Stromal cell of bone marrow (primary cell): ENCODE measurements around the gene LLGL2.

Source experiments
- DNase-seq: peaks from one replicate; pipeline ENCODE4 v3.0.0-alpha.2; 2012; ENCODE audit warnings: low read depth

Gene LLGL2

DNA sequence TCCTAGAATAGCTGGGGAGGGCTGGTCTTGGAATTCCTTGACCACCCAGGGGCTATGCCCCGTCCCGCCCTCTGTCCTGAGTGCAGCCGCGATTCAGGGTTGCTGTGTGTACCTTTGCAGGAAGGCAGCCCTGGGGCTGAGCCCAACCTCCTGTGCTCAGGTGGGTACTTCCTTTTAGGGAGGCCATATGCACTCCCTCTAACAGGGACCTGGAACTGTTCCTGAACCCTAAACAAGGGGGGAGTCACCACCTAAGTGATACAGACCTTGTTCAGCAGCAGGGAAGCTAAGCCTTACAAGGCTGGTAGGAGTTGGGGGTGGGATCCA, 24.6 kb downstream of the LLGL2 start:
- DNase-seq: no peak

GRCh38 chr17:75551266-75551665, 25.8 kb downstream of the LLGL2 start:
- DNase-seq: no peak

DNA sequence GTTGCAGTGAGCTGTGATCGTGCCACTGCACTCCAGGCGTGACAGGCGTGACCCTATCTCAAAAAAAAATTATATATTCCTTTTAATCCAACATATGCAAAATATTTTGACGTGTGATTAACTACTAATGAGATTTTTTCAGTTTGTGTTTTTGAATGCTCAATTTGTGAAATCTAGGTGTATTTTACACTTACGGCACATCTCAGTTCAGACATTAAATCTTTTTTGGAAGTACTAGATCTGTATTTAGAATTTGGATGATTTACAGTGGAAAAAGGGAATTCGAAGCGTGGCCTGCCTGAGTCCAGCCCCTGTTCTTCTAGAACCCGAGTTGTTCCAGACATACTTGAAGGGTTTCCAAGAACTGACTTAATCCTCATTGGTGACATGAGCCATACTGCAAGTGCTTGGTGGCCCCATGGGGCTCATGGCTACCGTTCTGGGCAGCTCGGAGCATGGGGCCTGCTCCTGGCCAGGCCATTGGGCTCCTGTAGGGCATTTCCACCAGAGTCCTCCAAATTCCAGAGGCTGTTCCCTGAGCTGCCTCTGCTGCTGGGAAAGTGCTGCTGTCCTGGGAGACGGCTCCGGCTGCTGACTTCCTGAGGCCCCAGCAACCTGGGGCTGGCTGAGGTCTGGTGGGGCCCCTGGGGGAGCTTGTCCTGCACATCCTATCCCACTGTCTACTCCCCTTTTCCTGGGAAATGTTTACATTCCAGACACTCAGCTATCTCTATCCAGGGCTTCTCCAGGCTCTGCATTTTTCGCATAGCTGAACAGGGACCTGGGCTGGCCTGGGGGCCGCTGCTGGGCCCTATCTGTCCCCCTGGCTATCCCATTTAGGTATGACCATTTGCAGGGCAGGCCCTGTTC, 27.2 kb downstream of the LLGL2 start:
- no peak for DNase-seq

- no peak for DNase-seq
These were observed 28.0 kb downstream of the LLGL2 start for GRCh38 chr17:75553295-75554110.

DNA sequence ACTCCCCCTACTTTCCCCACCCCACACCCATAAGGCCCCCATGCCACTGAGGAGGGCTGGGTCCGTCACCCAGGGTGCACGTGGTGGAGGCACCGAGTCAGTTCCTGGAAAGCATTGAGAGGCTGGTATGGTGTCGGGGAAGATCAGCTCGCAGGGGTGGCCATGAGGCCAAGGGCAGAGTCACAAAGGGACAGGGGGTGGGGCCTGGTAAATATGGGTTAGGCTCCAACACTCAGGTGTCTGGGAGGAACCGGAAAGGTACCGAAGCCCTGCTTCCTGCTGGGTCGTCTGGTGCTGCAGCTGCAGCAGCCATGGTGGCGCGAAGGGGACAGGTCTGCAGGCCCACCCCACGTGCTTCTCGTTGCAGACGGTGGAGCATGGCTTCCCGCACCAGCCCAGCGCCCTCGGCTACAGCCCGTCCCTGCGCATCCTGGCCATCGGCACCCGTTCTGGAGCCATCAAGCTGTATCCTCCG, 30.2 kb downstream of the LLGL2 start:
- no peak for DNase-seq

- DNase-seq: no peak
These were observed 31.8 kb downstream of the LLGL2 start for GRCh38 chr17:75557075-75557851.

DNA sequence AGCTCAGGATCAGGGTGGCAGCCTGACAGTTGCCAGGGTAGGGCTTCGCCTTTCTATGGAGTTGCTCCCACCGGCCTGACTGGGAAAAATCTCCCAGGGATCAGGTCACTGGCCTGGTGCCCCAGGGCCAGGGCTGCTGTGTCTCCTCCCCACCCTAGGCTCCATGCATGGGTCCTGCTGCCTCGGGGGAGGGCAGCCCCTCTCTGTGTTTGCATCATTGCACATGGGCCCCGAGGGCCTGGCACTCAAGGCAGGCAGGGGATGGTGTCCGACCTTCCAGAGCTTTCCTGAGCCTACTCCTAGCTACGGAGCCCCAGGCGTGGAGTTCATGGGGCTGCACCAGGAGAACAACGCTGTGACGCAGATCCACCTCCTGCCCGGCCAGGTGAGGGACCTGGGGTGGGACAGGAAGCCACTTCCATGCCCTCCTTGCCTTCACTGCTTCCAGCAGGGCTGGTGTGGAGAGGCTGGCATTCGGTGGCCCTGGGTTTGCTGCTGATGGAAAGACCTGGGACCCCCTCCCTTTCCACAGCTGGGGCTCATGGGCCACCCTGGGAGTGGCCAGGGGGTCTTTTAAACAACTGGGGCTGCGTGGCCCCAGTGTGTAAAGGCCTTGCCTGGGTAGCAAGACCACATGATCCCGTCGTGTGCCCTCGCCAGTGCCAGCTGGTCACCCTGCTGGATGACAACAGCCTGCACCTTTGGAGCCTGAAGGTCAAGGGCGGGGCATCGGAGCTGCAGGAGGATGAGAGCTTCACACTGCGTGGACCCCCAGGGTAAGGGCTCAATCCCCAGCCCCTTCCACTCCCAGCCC, 32.6 kb downstream of the LLGL2 start:
- no peak for DNase-seq

DNA sequence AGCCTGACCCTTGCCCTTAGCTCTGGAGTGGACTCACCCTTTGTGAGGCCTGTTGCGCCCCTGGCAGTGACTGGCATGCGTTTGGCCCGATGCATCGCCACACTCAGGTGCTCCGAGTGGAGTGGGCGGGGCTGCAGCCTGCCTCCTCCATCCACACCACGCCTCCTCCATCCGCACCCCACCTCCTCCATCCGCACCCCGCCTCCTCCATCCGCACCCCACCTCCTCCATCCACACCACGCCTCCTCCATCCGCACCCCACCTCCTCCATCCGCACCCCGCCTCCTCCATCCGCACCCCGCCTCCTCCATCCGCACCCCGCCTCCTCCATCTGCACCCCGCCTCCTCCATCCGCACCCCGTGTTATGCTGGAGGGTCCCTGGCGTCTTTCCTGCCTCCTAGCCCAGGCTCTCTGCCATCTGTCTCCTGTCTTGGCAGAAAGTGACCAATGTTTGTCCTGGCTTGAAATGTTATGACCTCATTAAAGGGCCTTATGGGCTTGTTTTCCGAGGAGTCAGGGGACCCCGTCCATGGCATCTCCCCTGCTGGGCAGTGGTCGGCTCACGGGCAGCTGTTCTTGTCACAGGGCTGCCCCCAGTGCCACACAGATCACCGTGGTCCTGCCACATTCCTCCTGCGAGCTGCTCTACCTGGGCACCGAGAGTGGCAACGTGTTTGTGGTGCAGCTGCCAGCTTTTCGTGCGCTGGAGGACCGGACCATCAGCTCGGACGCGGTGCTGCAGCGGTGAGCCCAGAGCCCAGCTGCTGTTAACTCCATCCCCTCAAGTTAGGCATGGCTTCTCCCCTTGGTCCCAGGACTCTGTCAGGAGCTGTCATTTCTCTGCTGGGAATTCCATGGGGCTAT, 33.4 kb downstream of the LLGL2 start:
- no peak for DNase-seq

- DNase-seq: no peak
These were observed 34.5 kb downstream of the LLGL2 start for GRCh38 chr17:75559958-75560533.

- DNase-seq: peak; percentile 18
These were observed 36.6 kb downstream of the LLGL2 start for GRCh38 chr17:75561927-75562603.

DNA sequence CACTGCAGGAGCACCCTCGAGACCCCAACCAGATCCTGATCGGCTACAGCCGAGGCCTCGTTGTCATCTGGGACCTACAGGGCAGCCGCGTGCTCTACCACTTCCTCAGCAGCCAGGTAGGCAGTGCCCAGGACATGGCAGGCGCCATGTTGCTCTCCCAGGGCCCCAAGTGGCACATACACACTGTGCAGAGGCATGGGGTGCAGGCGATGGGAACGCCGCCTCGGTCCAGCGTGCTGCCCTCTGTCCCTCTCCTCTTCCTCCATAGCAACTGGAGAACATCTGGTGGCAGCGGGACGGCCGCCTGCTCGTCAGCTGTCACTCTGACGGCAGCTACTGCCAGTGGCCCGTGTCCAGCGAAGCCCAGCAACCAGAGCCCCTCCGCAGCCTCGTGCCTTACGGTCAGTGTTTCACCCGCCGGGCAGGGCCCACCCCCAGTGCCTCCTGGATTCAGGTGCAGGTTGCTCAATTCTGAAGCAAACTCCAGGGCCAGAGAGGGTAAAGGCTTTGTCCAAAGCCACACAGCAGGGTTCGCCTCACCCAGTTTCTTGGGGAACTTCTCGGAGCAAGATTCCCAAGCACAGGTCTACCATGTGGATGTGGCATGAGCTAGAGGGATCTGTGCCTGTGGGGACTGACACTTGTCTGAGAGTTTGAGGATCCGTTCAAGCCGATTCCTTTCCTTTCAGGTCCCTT, 37.7 kb downstream of the LLGL2 start:
- no peak for DNase-seq

DNA sequence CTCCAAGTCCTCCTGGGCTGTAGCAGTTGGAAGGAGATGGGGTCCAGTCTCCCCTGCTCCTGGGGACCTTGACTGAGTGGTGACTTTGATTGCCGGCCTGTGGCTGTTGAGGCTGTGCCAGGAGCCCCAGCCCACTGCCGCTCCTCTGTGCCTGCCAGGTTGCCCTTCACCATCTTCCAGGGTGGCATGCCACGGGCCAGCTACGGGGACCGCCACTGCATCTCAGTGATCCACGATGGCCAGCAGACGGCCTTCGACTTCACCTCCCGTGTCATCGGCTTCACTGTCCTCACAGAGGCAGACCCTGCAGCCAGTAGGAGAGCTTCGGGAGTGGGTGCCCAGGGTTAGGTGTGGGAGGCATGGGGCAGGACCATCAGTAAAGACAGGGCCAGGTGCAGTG, 38.7 kb downstream of the LLGL2 start:
- no peak for DNase-seq

- DNase-seq: peak; percentile 19
These were observed 39.6 kb downstream of the LLGL2 start for GRCh38 chr17:75565066-75565465.

GRCh38 chr17:75565618-75566017, 40.1 kb downstream of the LLGL2 start:
- no peak for DNase-seq

GRCh38 chr17:75566416-75566815, 40.9 kb downstream of the LLGL2 start:
- DNase-seq: no peak

- no peak for DNase-seq
These were observed 41.3 kb downstream of the LLGL2 start for GRCh38 chr17:75566834-75567233.

DNA sequence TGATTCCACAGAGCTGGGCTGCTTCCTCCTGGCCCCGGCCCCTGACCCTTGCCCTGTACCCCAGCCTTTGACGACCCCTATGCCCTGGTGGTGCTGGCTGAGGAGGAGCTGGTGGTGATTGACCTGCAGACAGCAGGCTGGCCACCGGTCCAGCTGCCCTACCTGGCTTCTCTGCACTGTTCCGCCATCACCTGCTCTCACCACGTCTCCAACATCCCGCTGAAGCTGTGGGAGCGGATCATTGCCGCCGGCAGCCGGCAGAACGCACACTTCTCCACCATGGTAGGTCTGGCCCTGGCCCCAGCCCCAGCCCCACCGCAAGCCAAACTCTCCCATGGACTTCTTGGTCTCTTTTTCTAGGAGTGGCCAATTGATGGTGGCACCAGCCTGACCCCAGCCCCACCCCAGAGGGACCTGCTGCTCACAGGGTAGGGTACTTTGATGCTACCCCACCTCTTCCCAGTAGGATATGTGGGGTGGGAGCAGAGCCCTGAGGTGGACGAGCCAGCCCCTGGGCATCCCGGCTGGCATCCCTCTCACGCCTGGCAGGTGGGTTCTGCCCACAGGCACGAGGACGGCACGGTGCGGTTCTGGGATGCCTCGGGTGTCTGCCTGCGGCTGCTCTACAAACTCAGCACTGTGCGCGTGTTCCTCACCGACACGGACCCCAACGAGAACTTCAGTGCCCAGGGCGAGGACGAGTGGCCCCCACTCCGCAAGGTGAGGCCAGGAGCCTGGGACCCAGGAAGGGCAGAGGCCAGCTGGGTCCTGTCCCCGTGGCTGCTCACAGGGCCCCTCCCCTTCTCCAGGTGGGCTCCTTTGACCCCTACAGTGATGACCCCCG, 43.1 kb downstream of the LLGL2 start:
- no peak for DNase-seq

DNA sequence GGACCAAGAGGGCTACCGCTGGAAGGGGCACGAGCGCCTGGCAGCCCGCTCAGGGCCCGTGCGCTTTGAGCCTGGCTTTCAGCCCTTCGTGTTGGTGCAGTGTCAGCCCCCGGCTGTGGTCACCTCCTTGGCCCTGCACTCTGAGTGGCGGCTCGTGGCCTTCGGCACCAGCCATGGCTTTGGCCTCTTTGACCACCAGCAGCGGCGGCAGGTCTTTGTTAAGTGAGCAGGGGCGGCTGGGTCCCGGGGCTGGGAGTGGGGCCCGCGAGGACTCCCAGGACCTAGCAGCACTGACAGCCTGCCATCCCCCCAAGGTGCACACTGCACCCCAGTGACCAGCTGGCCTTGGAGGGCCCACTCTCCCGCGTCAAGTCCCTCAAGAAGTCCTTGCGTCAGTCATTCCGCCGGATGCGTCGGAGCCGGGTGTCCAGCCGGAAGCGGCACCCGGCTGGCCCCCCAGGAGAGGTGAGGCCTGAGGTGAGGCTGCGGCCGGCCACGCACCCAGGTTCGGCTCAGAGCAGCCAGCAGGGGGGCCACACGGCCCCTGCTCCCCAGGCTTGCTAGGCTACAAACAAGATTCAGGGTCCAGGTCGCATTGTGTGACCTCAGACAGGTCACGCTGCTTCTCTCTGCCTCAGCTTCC, 44.7 kb downstream of the LLGL2 start:
- DNase-seq: no peak
